ENCODE data around the gene SLC2A4RG.

SLC2A4RG gene

GRCh38 chr20:63752411-63753101 is 13.0 kb downstream of the SLC2A4RG start:
- no peak for DNase-seq (ENCODE audit: low read depth in 2 of 2)

- DNase-seq (ENCODE audit: low read depth in 2 of 2), result no peak
Observed at GRCh38 chr20:63753381-63753780, 13.8 kb downstream of the SLC2A4RG start.

GRCh38 chr20:63754008-63754407 is 14.4 kb downstream of the SLC2A4RG start:
- DNase-seq (ENCODE audit: low read depth in 2 of 2), result no peak

- no peak for DNase-seq (ENCODE audit: low read depth in 2 of 2)
Observed at GRCh38 chr20:63755933-63756647, 16.5 kb downstream of the SLC2A4RG start.

- no peak for DNase-seq (ENCODE audit: low read depth in 2 of 2)
Observed at GRCh38 chr20:63756648-63756991, 17.0 kb downstream of the SLC2A4RG start.

DNA sequence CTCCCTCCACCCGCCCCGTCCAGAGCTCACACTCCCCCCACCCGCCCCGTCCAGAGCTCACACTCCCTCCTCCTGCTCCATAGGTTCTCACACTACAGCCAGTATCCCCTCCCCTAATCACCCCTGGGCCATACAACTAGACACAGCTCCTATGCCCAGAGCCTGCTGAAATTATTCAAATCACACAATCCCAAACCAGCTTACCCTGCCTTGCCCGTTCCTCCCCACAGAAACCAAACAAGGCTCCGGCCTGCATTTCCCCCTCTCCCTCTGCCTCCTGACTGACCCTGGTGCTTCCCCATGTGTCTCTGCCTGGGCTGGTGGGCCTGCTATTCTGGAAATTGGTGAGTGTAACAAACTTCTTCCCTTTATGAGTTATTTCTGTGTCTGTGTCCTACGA is 18.6 kb downstream of the SLC2A4RG start:
- no peak for DNase-seq (ENCODE audit: low read depth in 2 of 2)

- no peak for DNase-seq (ENCODE audit: low read depth in 2 of 2)
Observed at GRCh38 chr20:63759377-63759901, 19.9 kb downstream of the SLC2A4RG start.

DNA sequence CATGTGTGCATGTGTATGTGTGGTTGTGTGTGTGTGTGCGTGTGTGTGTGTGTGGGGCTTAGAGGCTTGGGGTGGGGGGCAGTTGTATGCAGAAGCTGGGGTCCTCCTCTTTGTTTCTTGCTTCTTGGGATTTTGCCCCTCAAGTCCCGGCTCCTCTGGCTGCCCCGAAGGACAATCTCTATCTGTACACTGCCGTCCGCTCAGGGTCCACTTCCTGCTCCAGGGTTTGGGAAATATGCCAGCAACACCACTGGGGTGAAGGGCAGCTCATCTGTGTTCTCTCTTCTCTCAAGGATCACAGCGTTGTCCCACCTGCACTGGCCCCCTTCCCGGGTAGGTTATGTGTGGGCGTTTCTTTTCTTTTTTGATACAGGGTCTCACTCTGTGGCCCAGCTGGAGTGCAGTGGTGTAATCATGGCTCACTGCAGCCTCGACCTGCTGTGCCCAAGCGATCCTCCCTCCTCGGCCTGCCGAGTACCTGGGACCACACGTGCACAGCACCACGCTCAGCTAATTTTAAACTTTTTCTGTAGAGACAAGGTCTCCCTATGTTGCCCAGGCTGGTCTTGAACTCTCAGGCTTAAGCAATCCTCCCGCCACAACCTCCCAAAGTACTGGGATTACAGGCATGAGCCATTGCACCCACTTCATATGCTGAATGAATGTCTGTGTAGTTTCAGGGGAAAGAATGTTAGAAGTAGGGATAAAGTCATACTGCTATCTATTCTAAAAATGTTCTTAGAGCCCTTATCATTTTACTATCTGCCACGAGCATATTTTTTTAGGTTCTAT is 25.7 kb downstream of the SLC2A4RG start:
- no peak for DNase-seq (ENCODE audit: low read depth in 2 of 2)

- no peak for DNase-seq (ENCODE audit: low read depth in 2 of 2)
Observed at GRCh38 chr20:63765902-63766301, 26.3 kb downstream of the SLC2A4RG start.

DNA sequence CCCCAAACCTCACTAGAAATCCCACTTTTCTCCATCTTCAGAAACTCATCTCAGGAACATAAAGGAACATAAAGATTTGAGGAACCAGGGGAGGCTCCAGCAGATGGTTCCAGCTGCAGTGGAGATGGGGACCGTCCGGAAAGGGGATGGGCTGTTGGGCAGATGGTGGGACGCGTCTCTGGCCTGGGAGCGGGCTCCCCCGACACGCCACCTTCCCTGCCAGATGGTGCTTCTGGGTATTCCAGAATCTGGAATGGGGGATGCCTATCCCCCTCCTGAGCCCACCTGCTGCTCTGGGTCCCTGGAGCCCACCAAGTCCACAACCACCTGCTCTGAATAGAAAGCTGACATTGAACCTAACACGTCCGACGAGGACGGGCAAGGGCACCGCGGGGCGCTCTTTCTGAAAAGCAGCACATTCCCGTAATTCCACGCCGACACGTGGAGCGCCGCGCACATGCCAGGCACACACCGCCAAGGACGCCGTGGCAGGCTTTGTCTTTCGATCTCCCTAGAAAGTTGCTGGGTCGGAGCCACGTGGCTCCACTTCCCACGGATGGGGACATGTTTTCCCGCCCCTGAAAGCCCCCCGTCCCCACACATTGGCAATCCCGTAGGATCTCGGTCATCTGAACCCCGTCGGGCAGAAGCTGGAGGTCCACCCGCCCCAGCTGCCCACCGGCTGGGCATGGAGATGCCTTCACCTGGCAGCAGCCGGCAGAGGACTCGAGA is 27.3 kb downstream of the SLC2A4RG start:
- DNase-seq (ENCODE audit: low read depth in 2 of 2), result no peak

DNA sequence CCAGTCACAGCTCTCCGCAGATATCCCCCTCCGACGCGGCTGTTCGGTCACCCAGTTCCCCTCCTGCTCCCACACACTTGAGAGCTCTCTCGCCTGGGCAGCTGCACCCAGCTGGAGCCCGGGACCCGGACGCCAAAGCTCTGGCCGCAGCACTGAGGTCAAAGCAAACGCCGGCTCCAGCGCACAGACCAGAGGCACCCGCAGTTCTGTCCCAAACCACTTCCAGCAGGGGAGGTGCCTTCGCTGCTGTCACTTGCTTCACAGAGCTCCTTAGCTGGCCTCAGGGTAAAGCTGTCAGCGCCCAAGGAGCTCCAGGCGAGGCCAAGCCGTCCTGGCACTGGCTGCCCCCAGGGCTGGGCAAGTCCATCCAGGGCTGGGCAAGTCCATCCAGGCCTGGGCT is 27.9 kb downstream of the SLC2A4RG start:
- DNase-seq (ENCODE audit: low read depth in 2 of 2), result no peak

- no peak for DNase-seq (ENCODE audit: low read depth in 2 of 2)
Observed at GRCh38 chr20:63767886-63768285, 28.3 kb downstream of the SLC2A4RG start.

GRCh38 chr20:63768591-63769515 is 29.3 kb downstream of the SLC2A4RG start:
- DNase-seq (ENCODE audit: low read depth in 2 of 2), result no peak

- no peak for DNase-seq (ENCODE audit: low read depth in 2 of 2)
Observed at GRCh38 chr20:63769891-63770474, 30.4 kb downstream of the SLC2A4RG start.

GRCh38 chr20:63771046-63771707 is 31.6 kb downstream of the SLC2A4RG start:
- no peak for DNase-seq (ENCODE audit: low read depth in 2 of 2)

DNA sequence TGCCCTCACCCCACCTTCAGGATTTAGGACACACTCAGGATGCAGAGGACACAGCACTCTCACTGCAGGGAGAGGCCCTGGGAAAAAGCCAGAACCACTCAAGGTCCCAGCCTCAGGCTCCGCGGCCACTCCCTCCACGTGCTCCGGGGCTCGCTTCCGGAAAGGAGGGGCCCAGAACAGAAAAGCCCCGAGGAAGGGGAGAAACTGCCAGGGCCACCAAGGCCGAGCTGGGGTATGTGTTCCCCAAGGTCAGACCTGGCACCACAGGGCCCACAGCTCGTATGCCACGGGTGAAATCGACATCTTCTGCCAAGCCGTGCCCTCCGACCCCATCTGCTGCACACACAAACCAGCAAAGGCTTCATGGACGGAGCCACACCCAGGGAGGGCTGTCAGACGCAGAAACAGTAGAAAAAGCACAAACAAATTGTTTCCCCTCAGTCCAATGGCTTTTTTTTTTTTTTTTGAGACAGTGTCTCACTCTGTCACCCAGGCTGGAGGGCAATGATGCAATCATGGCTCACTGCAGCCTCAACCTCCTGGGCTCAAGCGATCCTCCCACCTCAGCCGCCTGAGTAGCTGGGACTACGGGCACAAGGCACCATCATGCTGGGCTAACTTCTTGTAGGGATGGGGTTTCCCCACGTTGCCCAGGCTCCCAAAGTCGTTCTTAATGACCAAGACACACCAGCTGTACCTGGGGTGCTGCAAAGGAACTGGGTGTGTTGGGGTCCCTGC is 33.4 kb downstream of the SLC2A4RG start:
- DNase-seq (ENCODE audit: low read depth in 2 of 2), result no peak

GRCh38 chr20:63773571-63774241 is 34.1 kb downstream of the SLC2A4RG start:
- DNase-seq (ENCODE audit: low read depth in 2 of 2), result no peak

DNA sequence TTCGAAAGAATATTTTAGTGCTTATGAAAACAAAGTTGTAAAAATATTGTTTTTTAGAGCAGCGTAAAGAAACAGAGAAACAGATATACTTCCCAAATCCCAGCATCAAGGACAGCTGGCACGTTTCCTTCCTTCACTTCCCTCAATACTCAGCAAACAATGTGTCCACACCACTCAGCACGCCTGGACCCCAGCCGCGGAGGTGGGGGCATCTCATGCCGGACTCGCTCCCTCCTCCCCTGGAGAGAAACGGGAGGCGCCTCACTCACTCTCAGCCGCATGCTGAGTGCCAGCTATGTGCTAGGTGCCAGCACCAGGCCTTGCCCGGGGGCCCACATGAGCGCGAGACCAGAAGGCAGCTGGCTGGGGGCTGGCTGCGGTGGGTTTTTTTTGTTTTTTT is 34.7 kb downstream of the SLC2A4RG start:
- DNase-seq (ENCODE audit: low read depth in 2 of 2), result no peak
